H1 (cell line): ENCODE results near the gene ITPR1. TPM values are rescaled to one million over a fixed set of nuclear protein-coding genes. Genes with fewer than 3 reads are reported as not detected.

Experiments used
- CTCF ChIA-PET: fragments of 300-600 bp; sonication (Branson Sonifier 250); formaldehyde crosslinking; loops from one replicate; lab custom pipeline; 2021; ENCODE audit not compliant: partially characterized antibody; lab: Charles Lee
- POLR2A ChIA-PET: fragments of 300-600 bp; sonication (Branson Sonifier 250); formaldehyde crosslinking; loops from one replicate; lab custom pipeline; 2021; ENCODE audit warnings: inconsistent platforms; ENCODE audit not compliant: partially characterized antibody; lab: Charles Lee
- DNase-seq, 2 experiments: peaks; one replicate each; pipeline versions ENCODE4 v3.0.0 to v3.0.0-alpha.2; 2010 to 2022; ENCODE audit warnings: low spot score in 2 of 2, low read depth in 1 of 2, mixed read lengths in 1 of 2
- FAIRE-seq: peaks from 2 replicates; lab custom pipeline; 2011; peaks lifted over from hg19 to GRCh38; lab: Jason Lieb, UNC
- H2AFZ ChIP-seq: 2 replicates; pipeline ENCODE4 v1.8.1; 2012; ENCODE audit warnings: low read length, inconsistent platforms
- H2AK5ac ChIP-seq: 2 replicates; pipeline ENCODE4 v1.6.1; 2013; ENCODE audit warnings: low read depth, low read length
- H2BK120ac ChIP-seq: replicated peaks from 2 replicates; pipeline ENCODE3; 2013; ENCODE audit warnings: low read depth, low read length, inconsistent platforms
- H2BK12ac ChIP-seq: 2 replicates; pipeline ENCODE4 v1.6.1; 2013; ENCODE audit warnings: low read depth, low read length
- H2BK15ac ChIP-seq: 2 replicates; pipeline ENCODE4 v1.6.1; 2013; ENCODE audit warnings: low read length
- H2BK20ac ChIP-seq: 2 replicates; pipeline ENCODE4 v1.6.1; 2013; ENCODE audit warnings: low read length
- H2BK5ac ChIP-seq: 2 replicates; pipeline ENCODE4 v1.6.1; 2013; ENCODE audit warnings: low read depth, low read length
- H3K14ac ChIP-seq: 2 replicates; pipeline ENCODE4 v1.6.1; 2013; ENCODE audit warnings: inconsistent platforms; ENCODE audit not compliant: insufficient read length
- H3K18ac ChIP-seq: 2 replicates; pipeline ENCODE4 v1.6.1; 2013; ENCODE audit warnings: low read length; ENCODE audit errors: extremely low read depth
- H3K23ac ChIP-seq: 2 replicates; pipeline ENCODE4 v1.6.1; 2013; ENCODE audit warnings: inconsistent platforms; ENCODE audit not compliant: insufficient read length
- H3K23me2 ChIP-seq: 2 replicates; pipeline ENCODE4 v1.6.1; 2013; ENCODE audit warnings: low read depth, low read length
- H3K27ac ChIP-seq: 2 replicates; pipeline ENCODE4 v1.6.1; 2011; ENCODE audit warnings: low read depth, low read length, inconsistent platforms
- H3K27me3 ChIP-seq, 4 experiments: replicated peaks in 1 of 4; 1 replicate in 1 of 4; 2 replicates in 3 of 4; pipeline versions ENCODE4 v1.6.1 to v1.8.1; 2011 to 2013; ENCODE audit warnings: low read length in 3 of 4, mild to moderate bottlenecking in 3 of 4, inconsistent platforms in 2 of 4, mixed read lengths in 2 of 4, moderate library complexity in 1 of 4; ENCODE audit not compliant: control insufficient read depth in 3 of 4, insufficient read depth in 3 of 4; ENCODE audit errors: extremely low read depth in 1 of 4
- H3K36me3 ChIP-seq, 4 experiments: 2 replicates each; pipeline versions ENCODE4 v1.6.1 to v1.8.1; 2011 to 2013; ENCODE audit warnings: mild to moderate bottlenecking in 4 of 4, low read length in 3 of 4, moderate library complexity in 2 of 4, control low read depth in 1 of 4, inconsistent platforms in 1 of 4; ENCODE audit not compliant: insufficient read depth in 4 of 4, control insufficient read depth in 2 of 4
- H3K4ac ChIP-seq: replicated peaks from 2 replicates; pipeline ENCODE3; 2013; ENCODE audit warnings: low read length, low read depth, mixed read lengths, inconsistent platforms; ENCODE audit not compliant: insufficient read length
- H3K4me1 ChIP-seq, 4 experiments: replicated peaks in 1 of 4; 1 replicate in 1 of 4; 2 replicates in 3 of 4; pipeline versions ENCODE4 v1.6.1 to v1.8.1; 2011 to 2013; ENCODE audit warnings: low read length in 3 of 4, inconsistent platforms in 2 of 4, mixed read lengths in 1 of 4; ENCODE audit not compliant: insufficient read depth in 4 of 4, control insufficient read depth in 3 of 4
- H3K4me2 ChIP-seq, 2 experiments: 2 replicates each; pipeline versions ENCODE4 v1.6.1 to v1.8.1; 2011 to 2013; ENCODE audit warnings: low read depth in 2 of 2, low read length in 2 of 2, control low read depth in 1 of 2, inconsistent platforms in 1 of 2, mild to moderate bottlenecking in 1 of 2; ENCODE audit not compliant: insufficient read depth in 1 of 2
- H3K4me3 ChIP-seq, 4 experiments: fragments of 200-600, 300-600 bp in 1 of 4; sonication (generic), shearing (Covaris generic), sonication (Bioruptor Twin) in 1 of 4; 2 replicates each; pipeline versions ENCODE4 v1.5.1 to v1.8.1; 2011 to 2016; ENCODE audit warnings: low read length in 4 of 4, low read depth in 3 of 4, control low read depth in 2 of 4, inconsistent platforms in 2 of 4, mild to moderate bottlenecking in 2 of 4, mixed read lengths in 1 of 4, moderate library complexity in 1 of 4; ENCODE audit not compliant: insufficient read depth in 2 of 4; ENCODE audit errors: extremely low read depth in 1 of 4
- H3K56ac ChIP-seq: replicated peaks from 2 replicates; pipeline ENCODE3; 2013; ENCODE audit warnings: low read depth, mild to moderate bottlenecking, mixed read lengths, low read length, inconsistent platforms; ENCODE audit not compliant: insufficient read length
- H3K79me1 ChIP-seq: 2 replicates; pipeline ENCODE4 v1.6.1; 2013; ENCODE audit warnings: low read depth, low read length, control low read depth
- H3K79me2 ChIP-seq, 2 experiments: 2 replicates each; pipeline versions ENCODE4 v1.6.1 to v1.8.1; 2012 to 2013; ENCODE audit warnings: low read length in 2 of 2, mild to moderate bottlenecking in 2 of 2, inconsistent platforms in 1 of 2; ENCODE audit not compliant: insufficient read depth in 2 of 2, control insufficient read depth in 1 of 2
- H3K9ac ChIP-seq, 4 experiments: replicated peaks in 1 of 4; 1 replicate in 1 of 4; 2 replicates in 3 of 4; pipeline versions ENCODE4 v1.6.1 to v1.8.1; 2011 to 2013; ENCODE audit warnings: low read depth in 3 of 4, low read length in 3 of 4, control low read depth in 2 of 4, mild to moderate bottlenecking in 2 of 4, moderate library complexity in 2 of 4, inconsistent platforms in 1 of 4; ENCODE audit errors: extremely low read depth in 1 of 4
- H3K9me3 ChIP-seq, 2 experiments: 2 replicates each; pipeline versions ENCODE4 v1.6.1 to v1.8.1; 2012 to 2013; ENCODE audit warnings: mild to moderate bottlenecking in 2 of 2, moderate library complexity in 2 of 2, control low read depth in 1 of 2, inconsistent platforms in 1 of 2, low read depth in 1 of 2, low read length in 1 of 2, mixed read lengths in 1 of 2; ENCODE audit not compliant: insufficient read depth in 2 of 2
- H4K20me1 ChIP-seq, 2 experiments: replicated peaks in 1 of 2; 2 replicates each; pipeline versions ENCODE3 to v1.8.1; 2011 to 2013; ENCODE audit warnings: inconsistent platforms in 2 of 2, low read length in 2 of 2, mild to moderate bottlenecking in 1 of 2; ENCODE audit not compliant: insufficient read depth in 2 of 2, control insufficient read depth in 1 of 2
- H4K5ac ChIP-seq: 2 replicates; pipeline ENCODE4 v1.6.1; 2013; ENCODE audit warnings: low read length, low read depth, mixed read lengths, inconsistent platforms; ENCODE audit not compliant: insufficient read length
- H4K8ac ChIP-seq: 2 replicates; pipeline ENCODE4 v1.8.0; 2013; ENCODE audit warnings: mild to moderate bottlenecking, moderate library complexity, low read length, inconsistent platforms; ENCODE audit not compliant: insufficient read depth; ENCODE audit errors: extremely low read depth
- H4K91ac ChIP-seq: replicated peaks from 2 replicates; pipeline ENCODE3; 2013; ENCODE audit warnings: low read length, mixed read lengths, inconsistent platforms; ENCODE audit not compliant: insufficient read length
- BRCA1 ChIP-seq: IDR thresholded peaks from 2 replicates; pipeline ENCODE4 v1.6.1; 2012; ENCODE audit warnings: low read depth, low read length, improper control_type of control experiment
- CBX5 ChIP-seq: fragments of 300-800, 300-1000 bp; sonication (generic); IDR thresholded peaks from 2 replicates; pipeline ENCODE4 v1.7.1; 2016; ENCODE audit warnings: antibody characterized with exemption, low read length, low read depth
- CEBPB ChIP-seq: IDR thresholded peaks from 2 replicates; pipeline ENCODE4 v1.6.1; 2012; ENCODE audit warnings: low read depth, low read length
- CTBP2 ChIP-seq: IDR thresholded peaks from 2 replicates; pipeline ENCODE4 v1.7.0; 2011; ENCODE audit warnings: borderline replicate concordance, mild to moderate bottlenecking, moderate library complexity, mixed read lengths, low read length; ENCODE audit not compliant: insufficient read depth, insufficient read length
- FOSL1 ChIP-seq: IDR thresholded peaks from 2 replicates; pipeline ENCODE4 v1.6.1; 2011; ENCODE audit warnings: mild to moderate bottlenecking, low read depth, low read length, moderate library complexity; ENCODE audit not compliant: insufficient read depth
- RFX5 ChIP-seq: IDR thresholded peaks from 2 replicates; pipeline ENCODE4 v1.6.1; 2011; ENCODE audit warnings: low read depth, low read length, improper control_type of control experiment, borderline replicate concordance
- SIX5 ChIP-seq: IDR thresholded peaks from 2 replicates; pipeline ENCODE4 v1.6.1; 2011; ENCODE audit warnings: mild to moderate bottlenecking, low read depth, low read length
- SP1 ChIP-seq: IDR thresholded peaks from 2 replicates; pipeline ENCODE4 v1.6.1; 2011; ENCODE audit warnings: low read depth, low read length
- SP2 ChIP-seq: IDR thresholded peaks from 2 replicates; pipeline ENCODE4 v1.6.1; 2012; ENCODE audit warnings: mild to moderate bottlenecking, low read length, inconsistent platforms
- SP4 ChIP-seq: IDR thresholded peaks from 2 replicates; pipeline ENCODE4 v1.6.1; 2012; ENCODE audit warnings: low read length, inconsistent platforms
- SRF ChIP-seq: IDR thresholded peaks from 2 replicates; pipeline ENCODE4 v1.6.1; 2011; ENCODE audit warnings: mild to moderate bottlenecking, low read depth, low read length, moderate library complexity
- TAF1 ChIP-seq: IDR thresholded peaks from 2 replicates; pipeline ENCODE4 v1.6.1; 2011; ENCODE audit warnings: mild to moderate bottlenecking, low read depth, low read length
- TCF12 ChIP-seq: IDR thresholded peaks from 2 replicates; pipeline ENCODE4 v1.6.1; 2011; ENCODE audit warnings: low read depth, mild to moderate bottlenecking, low read length
- WGBS, 2 experiments: shearing (Covaris generic) in 1 of 2; methylation state at CpG; one replicate each; pipeline versions ENCODE4 v1.1.6 to v1.1.7; 2013 to 2015; ENCODE audit warnings: low lambda C conversion rate in 2 of 2, mixed read lengths in 2 of 2, inconsistent platforms in 1 of 2, low coverage in 1 of 2, missing lambda C conversion rate in 1 of 2; ENCODE audit not compliant: insufficient replicate concordance in 2 of 2, insufficient coverage in 1 of 2, insufficient read length in 1 of 2; ENCODE audit errors: extremely low coverage in 1 of 2, missing lambda C conversion rate in 1 of 2; 5-methylcytosine and 5-hydroxymethylcytosine counted together
- polyA plus RNA-seq, 7 experiments: library from polyadenylated mRNA; depleted of rRNA in 3 of 7; stranded (reverse) in 5 of 7; unstranded in 2 of 7; fragments of >200 nt in 5 of 7; fragments of 200-250 nt in 2 of 7; gene quantifications; 1 replicate in 5 of 7; 2 replicates in 1 of 7; 4 replicates in 1 of 7; pipeline versions ENCODE4 v1.2.1 to v1.2.3, GENCODE V29; 2011 to 2013; ENCODE audit warnings: missing spikeins in 2 of 7, mixed read lengths in 2 of 7
- total RNA-seq: library from RNA; stranded (reverse); fragmentation: NEBNext Ultra II Directional; extraction: Animal tissue kit (Norgen Biotek cat#: 25700); gene quantifications from 2 replicates; pipeline ENCODE4 v1.2.1, GENCODE V29; 2021

Gene ITPR1
- total and polyA plus RNA-seq, 2 of the 8 experiments (the other 6 are each of a cell fraction or from before 2014, with no cell fraction given) = 2.5 to 16.3 TPM

GRCh38 chr3:4823986-4824925 is 331.1 kb downstream of the ITPR1 start:
- DNase-seq = peak in 1 of 2 experiments; percentile 38
- H3K4me1 ChIP-seq = peaks cover 0 to 4% (median 2%) of the 10 kb centered on the region in 4 experiments; a peak in 3 of 7 replicates
- FAIRE-seq = no peak
- H2BK20ac ChIP-seq = no peak overlapping the region
- no peak overlapping the region for H3K9ac ChIP-seq
- H3K27ac ChIP-seq = no peak overlapping the region
- H4K20me1 ChIP-seq = peaks cover 0 to 2% of the 10 kb centered on the region in 2 experiments
- H4K8ac ChIP-seq = no peak overlapping the region
- H3K18ac ChIP-seq = no peak overlapping the region
- no peak overlapping the region for H3K14ac ChIP-seq
- H3K4me3 ChIP-seq = no peak overlapping the region
- no peak overlapping the region for H2BK12ac ChIP-seq
- no peaks in the 10 kb centered on the region for H3K79me1 ChIP-seq
- no peak overlapping the region for H3K4ac ChIP-seq
- no peaks in the 10 kb centered on the region for H3K36me3 ChIP-seq
- H3K27me3 ChIP-seq = no peaks in the 10 kb centered on the region
- H3K23ac ChIP-seq = no peak overlapping the region
- ChIA-PET POLR2A (interaction anchor here (1.2 kb wide), 1 partner anchor 82 kb away, joined by 3 read pairs; no protein-coding TSS in a partner anchor), CTCF (interaction anchor here (1.4 to 1.6 kb wide), 2 partner anchors 20 to 152 kb away, joined by 3 to 5 read pairs; no protein-coding TSS in a partner anchor)
- H3K9me3 ChIP-seq = no peaks in the 10 kb centered on the region
- no peak overlapping the region for H2BK120ac ChIP-seq
- H2AFZ ChIP-seq = no peak overlapping the region
- no peak overlapping the region for H2BK5ac ChIP-seq
- H4K5ac ChIP-seq = no peak overlapping the region
- no peaks in the 10 kb centered on the region; the same call in 1 of the 2 replicates for H3K23me2 ChIP-seq
- H2BK15ac ChIP-seq = no peak overlapping the region
- no peak overlapping the region for H4K91ac ChIP-seq
- no peaks in the 10 kb centered on the region for H3K79me2 ChIP-seq
- no peak overlapping the region for H3K56ac ChIP-seq
- no peak overlapping the region for H2AK5ac ChIP-seq
- H3K4me2 ChIP-seq = no peak overlapping the region
- WGBS, 2 experiments = 92% methylated on average over 26 of the region's 26 CpGs; no CpG with 5 or more reads in 1 of the 2 experiments
- TF ChIP-seq CBX5 (no peak), CTBP2 (no peak), SP1 (no peak), TAF1 (no peak), BRCA1 (no peak), SRF (no peak), FOSL1 (no peak), RFX5 (no peak), SP2 (no peak), SP4 (no peak), CEBPB (no peak), SIX5 (no peak), TCF12 (no peak)
